HEK293T (cell line): ENCODE measurements around the gene CBY1.

Source experiments
- ARNT ChIP-seq: fragments of 450-650 bp; IDR thresholded peaks from 2 replicates; pipeline ENCODE4 v1.6.1; 2017; ENCODE audit warnings: mild to moderate bottlenecking
- BHLHE40 ChIP-seq: fragments of 450-650 bp; IDR thresholded peaks from 2 replicates; pipeline ENCODE4 v1.6.1; 2016; ENCODE audit warnings: mild to moderate bottlenecking, moderate library complexity, borderline replicate concordance
- ELF4 ChIP-seq: fragments of 450-650 bp; IDR thresholded peaks from 2 replicates; pipeline ENCODE4 v1.6.1; 2017; ENCODE audit warnings: antibody characterized with exemption
- FOXM1 ChIP-seq: fragments of 450-650 bp; IDR thresholded peaks from 2 replicates; pipeline ENCODE4 v1.6.1; 2017; ENCODE audit warnings: mild to moderate bottlenecking, borderline replicate concordance
- L3MBTL2 ChIP-seq: fragments of 450-650 bp; conservative IDR thresholded peaks from 2 replicates; pipeline ENCODE4 v1.6.1; 2016; ENCODE audit warnings: mild to moderate bottlenecking
- LEF1 ChIP-seq: fragments of 450-650 bp; IDR thresholded peaks from 2 replicates; pipeline ENCODE4 v1.6.1; 2017; ENCODE audit warnings: mild to moderate bottlenecking, borderline replicate concordance
- NFRKB ChIP-seq: fragments of 450-650 bp; IDR thresholded peaks from 2 replicates; pipeline ENCODE4 v1.6.1; 2016; ENCODE audit warnings: mild to moderate bottlenecking, moderate library complexity
- PKNOX1 ChIP-seq: fragments of 450-650 bp; IDR thresholded peaks from 2 replicates; pipeline ENCODE4 v1.6.1; 2016
- SP1 ChIP-seq: fragments of 450-650 bp; IDR thresholded peaks from 2 replicates; pipeline ENCODE4 v1.6.1; 2017
- SUZ12 ChIP-seq: fragments of 450-650 bp; IDR thresholded peaks from 2 replicates; pipeline ENCODE4 v1.6.1; 2016; ENCODE audit warnings: mild to moderate bottlenecking
- TARDBP ChIP-seq: fragments of 450-650 bp; IDR thresholded peaks from 2 replicates; pipeline ENCODE4 v1.6.1; 2016
- ZNF384 ChIP-seq: fragments of 450-650 bp; IDR thresholded peaks from 2 replicates; pipeline ENCODE4 v1.6.1; 2016

- no peak for TF ChIP-seq LEF1
- no peak for TF ChIP-seq SP1
- TF ChIP-seq L3MBTL2: no peak
- TF ChIP-seq TARDBP: no peak
- no peak for TF ChIP-seq SUZ12
- no peak for TF ChIP-seq NFRKB
- TF ChIP-seq BHLHE40: no peak
- no peak for TF ChIP-seq ZNF384
- TF ChIP-seq FOXM1: no peak
- no peak for TF ChIP-seq PKNOX1
- TF ChIP-seq ARNT: no peak
- no peak for TF ChIP-seq ELF4
These were observed 44.9 kb upstream of the CBY1 start for GRCh38 chr22:38611559-38611958.
